GM10266 (cell line): ENCODE measurements around the gene TDRD12.
A peak's percentile ranks its signal among the peaks of the same experiment; 100 is the strongest.
"Not testable (repeated sequence)": the region's sequence is repeated elsewhere in the genome, so short reads cannot be mapped to it uniquely, and the experiment has no call there.

Source experiments
- DNase-seq: peaks from one replicate; pipeline ENCODE4 v3.0.0; 2012; ENCODE audit errors: extremely low spot score
- TF ChIP-seq, protein P1 (sequence below): IDR thresholded peaks from 2 replicates; pipeline ENCODE4 v1.5.1; 2012; ENCODE audit warnings: mild to moderate bottlenecking, low read depth; ENCODE audit not compliant: control insufficient read depth, insufficient read depth; ENCODE audit errors: missing control alignments

Gene TDRD12

DNA sequence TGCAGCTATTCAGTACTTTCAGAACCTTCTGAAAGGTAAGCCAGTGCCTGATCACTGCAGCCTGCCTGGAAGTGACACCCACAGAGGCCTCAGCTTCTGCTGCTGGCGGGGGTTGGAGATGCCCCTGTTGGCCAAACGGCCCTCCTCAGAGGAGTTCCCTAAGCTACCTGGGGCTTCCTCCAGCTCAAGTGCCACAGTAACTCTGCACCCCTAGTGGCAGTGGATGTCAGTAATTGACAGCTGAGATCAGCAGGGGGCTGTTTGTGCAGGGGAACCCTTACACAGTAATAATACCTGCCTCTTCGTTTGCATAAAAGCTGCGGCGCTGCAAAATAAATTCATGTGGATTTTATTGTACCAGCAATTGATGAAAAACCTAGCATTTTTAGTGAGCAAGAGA lies 28.9 kb downstream of the TDRD12 start:
- TF ChIP-seq, protein P1, sequence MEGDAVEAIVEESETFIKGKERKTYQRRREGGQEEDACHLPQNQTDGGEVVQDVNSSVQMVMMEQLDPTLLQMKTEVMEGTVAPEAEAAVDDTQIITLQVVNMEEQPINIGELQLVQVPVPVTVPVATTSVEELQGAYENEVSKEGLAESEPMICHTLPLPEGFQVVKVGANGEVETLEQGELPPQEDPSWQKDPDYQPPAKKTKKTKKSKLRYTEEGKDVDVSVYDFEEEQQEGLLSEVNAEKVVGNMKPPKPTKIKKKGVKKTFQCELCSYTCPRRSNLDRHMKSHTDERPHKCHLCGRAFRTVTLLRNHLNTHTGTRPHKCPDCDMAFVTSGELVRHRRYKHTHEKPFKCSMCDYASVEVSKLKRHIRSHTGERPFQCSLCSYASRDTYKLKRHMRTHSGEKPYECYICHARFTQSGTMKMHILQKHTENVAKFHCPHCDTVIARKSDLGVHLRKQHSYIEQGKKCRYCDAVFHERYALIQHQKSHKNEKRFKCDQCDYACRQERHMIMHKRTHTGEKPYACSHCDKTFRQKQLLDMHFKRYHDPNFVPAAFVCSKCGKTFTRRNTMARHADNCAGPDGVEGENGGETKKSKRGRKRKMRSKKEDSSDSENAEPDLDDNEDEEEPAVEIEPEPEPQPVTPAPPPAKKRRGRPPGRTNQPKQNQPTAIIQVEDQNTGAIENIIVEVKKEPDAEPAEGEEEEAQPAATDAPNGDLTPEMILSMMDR = peak; percentile 36

DNA sequence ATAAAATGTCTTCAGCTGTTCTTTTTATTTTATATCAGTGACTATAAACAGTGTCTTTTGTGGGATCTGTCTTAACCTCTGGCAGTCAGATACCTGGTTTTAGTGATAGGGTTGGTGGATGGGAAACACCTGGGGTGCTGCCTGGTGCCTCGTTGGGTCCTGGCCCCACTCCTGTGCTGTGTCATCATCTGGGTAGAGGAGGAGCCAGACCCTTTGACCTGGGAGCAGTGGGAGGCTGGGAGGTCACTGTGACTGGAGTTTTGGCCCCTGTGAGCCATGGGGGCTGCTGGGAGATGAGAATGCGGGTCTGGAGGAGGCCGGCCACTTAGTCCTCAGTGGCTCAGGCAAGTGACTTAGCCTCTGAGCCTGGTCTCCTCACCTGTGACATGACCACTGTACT lies 29.4 kb downstream of the TDRD12 start:
- TF ChIP-seq, protein P1 = no peak
- DNase-seq = no peak

More for the DNA sequence above, 28.9 kb downstream of the TDRD12 start:
- DNase-seq = peak; percentile 27

DNA sequence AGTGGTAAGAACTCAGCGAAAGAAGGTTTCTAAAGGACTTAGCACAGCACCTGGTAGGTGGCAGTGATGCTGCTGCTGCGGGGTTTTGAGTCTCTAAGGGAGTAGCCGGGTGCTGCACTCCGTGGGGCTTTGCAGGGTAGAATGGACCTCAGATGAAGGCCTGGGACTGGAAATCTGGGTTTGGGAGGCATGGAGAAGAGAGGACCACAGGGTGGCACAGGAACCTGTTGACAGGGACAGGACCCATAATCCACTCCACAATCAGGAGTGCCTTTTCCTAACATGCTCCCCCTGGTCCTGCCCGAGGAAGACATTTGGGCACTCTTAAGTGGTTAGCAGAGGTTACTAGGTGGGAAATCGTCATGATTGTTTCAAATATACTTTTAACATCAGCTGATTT lies 29.8 kb downstream of the TDRD12 start:
- TF ChIP-seq, protein P1 = no peak
- no peak for DNase-seq

DNA sequence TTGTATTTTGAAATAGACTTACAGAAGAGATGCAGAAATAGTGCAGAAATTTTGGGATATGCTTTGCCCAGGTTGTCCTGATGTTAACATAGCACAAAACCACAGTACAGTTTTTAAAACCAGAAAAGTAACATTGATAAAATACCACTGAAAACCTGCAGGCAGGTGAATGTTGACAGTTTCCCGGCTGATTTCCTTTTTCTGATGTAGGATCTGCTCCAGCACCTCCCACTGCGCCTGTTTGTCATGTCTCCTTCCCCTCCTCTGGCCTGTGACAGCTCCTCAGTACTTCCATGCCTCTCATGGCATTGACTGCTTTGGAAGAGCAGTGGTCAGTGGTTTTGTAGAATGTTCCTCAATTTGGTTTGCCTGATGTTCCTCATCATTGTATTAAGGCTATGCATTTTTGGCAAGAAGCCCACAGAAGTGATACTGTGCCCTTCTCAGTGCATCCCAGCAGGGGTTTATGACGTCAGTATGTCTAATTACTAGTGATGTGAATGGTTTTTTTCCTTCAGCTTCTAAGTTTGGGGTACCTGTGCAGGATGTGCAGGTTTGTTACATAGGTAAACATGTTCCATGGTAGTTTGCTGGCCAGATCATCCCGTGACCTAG lies 31.0 kb downstream of the TDRD12 start:
- DNase-seq = no peak
- TF ChIP-seq, protein P1 = no peak

DNA sequence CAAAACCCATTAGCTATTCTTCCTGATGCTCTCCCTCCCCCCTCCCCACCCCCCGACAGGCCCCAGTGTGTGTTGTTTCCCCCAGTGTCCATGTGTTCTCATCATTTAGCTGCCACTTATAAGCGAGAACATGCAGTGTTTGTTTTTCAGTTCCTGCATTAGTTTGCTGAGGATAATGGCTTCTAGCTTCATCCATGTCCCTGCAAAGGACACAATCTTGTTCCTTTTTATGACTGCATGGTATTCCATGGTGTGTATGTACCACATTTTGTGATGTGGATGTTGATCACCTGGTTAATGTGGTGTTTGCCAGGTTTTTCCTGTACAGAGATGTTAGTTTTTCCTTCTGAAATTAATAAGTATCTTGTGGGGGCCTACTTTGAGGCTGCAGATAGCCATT lies 31.5 kb downstream of the TDRD12 start:
- TF ChIP-seq, protein P1 = no peak
- DNase-seq = no peak

DNA sequence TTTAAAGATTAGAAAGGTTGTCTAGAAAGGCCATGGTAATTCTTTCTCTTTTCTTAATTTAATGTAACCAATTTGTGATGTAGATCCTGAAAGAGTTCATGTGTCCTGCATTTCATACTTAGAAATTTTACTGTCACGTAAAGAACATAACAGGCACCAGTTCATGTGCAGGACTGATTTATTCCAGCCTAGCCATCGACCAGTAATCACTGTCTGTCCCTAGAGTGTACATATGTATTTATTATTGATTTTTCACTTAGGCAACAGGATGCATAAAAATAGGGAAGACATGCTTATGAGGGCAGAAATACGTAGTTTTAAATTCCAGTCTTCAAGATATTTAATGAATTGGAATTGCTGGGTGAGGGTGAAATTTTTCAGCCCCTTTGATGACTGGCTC lies 37.6 kb downstream of the TDRD12 start:
- DNase-seq = no peak
- TF ChIP-seq, protein P1 = no peak

DNA sequence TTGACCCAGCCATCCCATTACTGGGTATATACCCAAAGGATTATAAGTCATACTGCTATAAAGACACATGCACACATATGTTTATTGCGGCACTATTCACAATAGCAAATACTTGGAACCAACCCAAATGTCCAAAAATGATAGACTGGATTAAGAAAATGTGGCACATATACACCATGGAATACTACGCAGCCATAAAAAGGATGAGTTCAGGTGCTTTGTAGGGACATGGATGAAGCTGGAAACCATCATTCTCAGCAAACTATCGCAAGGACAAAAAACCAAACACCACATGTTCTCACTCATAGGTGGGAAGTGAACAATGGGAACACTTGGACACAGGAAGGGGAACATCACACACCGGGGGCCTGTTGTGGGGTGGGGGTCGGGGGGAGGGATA lies 45.8 kb downstream of the TDRD12 start:
- DNase-seq = not testable (repeated sequence)

DNA sequence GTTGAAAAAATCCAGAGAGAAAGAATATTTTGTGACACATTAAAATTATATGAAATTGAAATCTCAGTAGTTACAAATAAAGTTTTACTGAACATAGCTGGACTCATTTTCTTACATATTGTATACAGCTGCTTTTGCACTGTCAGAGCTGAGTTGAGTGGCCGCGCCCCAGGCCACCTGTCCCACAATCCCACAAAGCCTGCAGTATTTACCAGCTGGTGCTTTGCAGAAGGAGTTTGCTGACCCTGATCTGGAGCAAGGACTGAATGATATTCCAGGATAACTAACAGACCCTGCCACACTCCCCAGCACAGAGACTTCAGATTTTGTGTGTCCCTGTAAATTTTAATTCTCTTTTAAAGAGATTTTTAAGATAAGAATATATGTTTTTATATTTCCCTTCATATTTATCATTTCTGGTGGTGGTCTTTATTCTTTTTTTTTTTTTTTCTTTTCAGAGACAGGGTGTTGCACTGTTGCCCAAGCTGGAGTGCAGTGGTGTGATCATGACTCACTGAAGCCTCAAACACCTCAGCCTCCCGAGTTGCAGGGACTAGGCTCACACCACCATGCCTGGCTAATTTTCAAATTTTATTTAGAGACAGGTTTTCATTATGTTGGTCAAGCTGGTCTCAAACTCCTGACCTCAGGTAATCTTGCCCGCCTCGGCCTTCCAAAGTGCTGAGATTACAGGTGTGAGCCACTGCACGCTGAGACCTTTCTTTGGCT lies 48.5 kb downstream of the TDRD12 start:
- TF ChIP-seq, protein P1 = no peak

More for the DNA sequence above, 48.5 kb downstream of the TDRD12 start:
- no peak for DNase-seq
